GM19328 (cell line): ENCODE data around the gene CORO2B.

Experiments
- ATAC-seq: cut with Tn5 transposase; IDR thresholded peaks from one replicate; pipeline ENCODE4 v1.9.1; 2021; ENCODE audit warnings: mild to moderate bottlenecking, moderate library complexity; ENCODE audit not compliant: unreplicated experiment

Gene CORO2B

GRCh38 chr15:68696414-68697363, 117.9 kb downstream of the CORO2B start:
- no peak for ATAC-seq

GRCh38 chr15:68697711-68698690, 119.2 kb downstream of the CORO2B start:
- ATAC-seq, result no peak

DNA sequence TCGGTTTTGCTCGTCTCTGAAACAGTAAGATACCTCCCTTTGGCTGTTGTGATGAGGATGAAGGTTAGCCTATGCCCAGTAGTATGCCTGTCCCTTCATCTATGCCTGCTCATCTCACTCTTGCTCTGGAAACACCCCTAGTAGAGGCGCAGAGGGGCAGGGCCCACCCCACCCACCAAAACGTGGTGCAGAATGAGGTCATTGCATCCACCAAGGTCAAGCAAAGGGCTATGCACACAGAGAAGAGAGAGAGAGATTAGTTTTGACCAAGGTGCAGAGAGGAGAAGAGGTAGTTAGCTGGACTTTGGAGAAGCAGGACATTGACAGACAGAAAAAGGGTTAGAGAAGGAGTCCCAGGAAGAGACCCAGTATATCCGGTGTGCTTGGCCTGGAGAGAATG, 119.9 kb downstream of the CORO2B start:
- ATAC-seq, result no peak

DNA sequence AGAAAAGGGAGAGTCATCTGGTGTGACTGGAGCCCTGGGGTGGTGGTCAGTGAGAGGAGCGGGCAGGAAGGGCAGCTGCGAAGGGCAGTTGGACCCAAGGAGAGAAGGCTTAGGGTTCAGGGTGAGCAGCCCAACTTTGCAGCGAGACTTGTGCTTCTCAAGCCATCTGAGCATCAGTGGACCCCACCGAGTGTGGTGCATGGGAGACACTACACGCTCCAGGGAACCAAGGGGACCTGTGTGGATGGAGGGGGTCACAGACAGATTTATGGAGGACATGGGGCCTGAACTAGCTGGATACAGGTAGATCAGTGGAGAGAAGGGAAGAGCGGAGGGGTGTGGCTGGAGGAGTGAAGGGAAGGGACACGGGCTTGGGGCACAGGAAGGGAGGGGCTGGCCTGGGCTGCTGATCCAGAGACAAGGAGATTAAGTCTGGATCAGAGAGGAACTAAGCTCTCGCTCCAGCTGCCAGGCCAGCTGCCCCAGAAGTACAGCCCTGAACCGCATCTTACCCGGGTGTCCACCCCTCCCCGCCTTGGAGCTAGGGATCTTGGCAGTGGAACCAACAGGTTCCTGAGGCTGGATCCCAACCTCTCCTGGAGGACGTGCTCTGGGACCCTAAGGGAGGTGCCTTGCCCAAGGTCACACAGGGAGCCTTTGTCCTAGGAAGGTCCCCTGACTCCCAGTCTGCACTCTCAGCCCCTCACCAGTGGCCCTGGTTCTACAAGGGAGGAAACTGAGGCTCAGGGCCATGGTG, 120.5 kb downstream of the CORO2B start:
- ATAC-seq, result no peak

GRCh38 chr15:68699881-68700454, 121.2 kb downstream of the CORO2B start:
- no peak for ATAC-seq

- ATAC-seq, result no peak
Measured at GRCh38 chr15:68700455-68701123, 121.8 kb downstream of the CORO2B start.

DNA sequence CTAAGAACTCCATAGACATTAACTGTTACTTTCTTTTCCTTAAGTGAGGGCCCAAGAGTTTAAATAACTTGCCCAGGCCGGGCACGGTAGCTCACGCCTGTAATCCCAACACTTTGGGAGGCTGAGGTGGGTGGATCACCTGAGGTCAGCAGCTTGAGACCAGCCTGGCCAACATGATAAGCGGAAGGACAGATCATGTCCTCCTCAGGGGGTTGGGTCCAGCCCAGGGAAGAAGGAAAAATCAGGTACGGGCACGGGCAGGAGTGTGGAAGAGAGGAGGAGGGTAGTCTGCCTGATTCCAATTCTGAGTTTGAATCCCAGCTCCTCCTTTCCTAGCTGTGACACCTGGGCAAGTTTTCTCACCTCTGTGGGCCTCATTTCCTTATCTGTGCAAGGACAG, 123.1 kb downstream of the CORO2B start:
- ATAC-seq, result no peak

- ATAC-seq, result no peak
Measured at GRCh38 chr15:68704496-68705021, 125.8 kb downstream of the CORO2B start.

DNA sequence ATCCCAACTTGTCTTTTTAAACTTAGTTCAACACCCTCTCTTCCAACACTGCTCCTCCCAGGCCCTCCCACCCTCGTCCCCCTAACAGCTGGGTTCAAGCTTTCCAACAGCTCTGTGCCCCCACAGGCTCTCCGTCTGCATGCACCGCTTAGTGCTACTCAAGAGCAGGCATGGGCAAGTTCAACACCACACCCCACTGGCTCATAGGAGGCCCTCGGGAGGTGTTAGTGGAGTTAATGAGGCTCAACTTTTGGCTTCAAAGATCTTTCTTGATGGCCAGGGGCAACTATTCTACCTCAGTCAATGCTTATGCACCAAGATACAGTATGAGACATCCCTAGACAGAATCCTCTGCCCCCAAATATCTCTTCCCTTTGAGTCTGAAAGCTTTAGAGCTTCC, 127.5 kb downstream of the CORO2B start:
- no peak for ATAC-seq

- ATAC-seq, result no peak
Measured at GRCh38 chr15:68706931-68707330, 128.1 kb downstream of the CORO2B start.

DNA sequence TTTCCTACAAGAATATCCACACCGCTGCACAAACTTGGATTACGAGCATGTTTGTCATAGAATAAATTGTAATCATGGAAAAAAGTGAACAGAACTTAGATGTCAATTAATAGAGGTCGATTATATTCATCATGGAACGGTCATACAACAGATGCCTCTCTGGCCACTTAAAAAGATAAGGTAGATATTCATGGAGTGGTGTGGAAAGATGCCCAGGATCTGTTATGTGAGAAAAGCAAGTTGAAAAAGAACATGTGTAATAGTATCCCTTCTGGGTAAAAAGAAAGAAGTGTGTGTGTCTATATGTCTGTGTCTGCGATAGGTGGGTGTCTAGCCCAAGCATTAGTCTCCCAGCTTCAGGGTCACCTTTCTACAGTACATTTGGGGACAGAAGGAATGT, 128.6 kb downstream of the CORO2B start:
- no peak for ATAC-seq

- ATAC-seq, result no peak
Measured at GRCh38 chr15:68709876-68710275, 131.1 kb downstream of the CORO2B start.

DNA sequence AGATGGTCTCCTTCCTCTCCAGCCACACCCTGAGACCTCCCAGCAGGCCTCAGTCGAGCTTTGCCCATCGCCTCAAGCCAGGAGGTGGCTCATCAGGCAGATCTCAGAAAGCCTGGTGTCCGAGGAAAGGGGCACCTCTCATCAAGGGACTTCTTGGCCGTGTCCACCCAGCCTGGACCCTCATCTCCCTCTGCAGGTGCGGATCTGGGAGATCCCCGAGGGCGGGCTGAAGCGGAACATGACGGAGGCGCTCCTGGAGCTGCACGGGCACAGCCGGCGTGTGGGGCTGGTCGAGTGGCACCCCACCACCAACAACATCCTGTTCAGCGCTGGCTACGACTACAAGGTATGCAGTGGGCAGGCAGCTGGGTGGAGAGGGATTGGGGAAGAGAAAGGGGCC, 131.7 kb downstream of the CORO2B start:
- no peak for ATAC-seq

- ATAC-seq, result no peak
Measured at GRCh38 chr15:68711406-68711805, 132.6 kb downstream of the CORO2B start.

- no peak for ATAC-seq
Measured at GRCh38 chr15:68712886-68713285, 134.1 kb downstream of the CORO2B start.

GRCh38 chr15:68713874-68714273, 135.1 kb downstream of the CORO2B start:
- no peak for ATAC-seq

- no peak for ATAC-seq
Measured at GRCh38 chr15:68715111-68715510, 136.3 kb downstream of the CORO2B start.

- ATAC-seq, result no peak
Measured at GRCh38 chr15:68717951-68718350, 139.2 kb downstream of the CORO2B start.

GRCh38 chr15:68718468-68718867, 139.7 kb downstream of the CORO2B start:
- ATAC-seq, result no peak

DNA sequence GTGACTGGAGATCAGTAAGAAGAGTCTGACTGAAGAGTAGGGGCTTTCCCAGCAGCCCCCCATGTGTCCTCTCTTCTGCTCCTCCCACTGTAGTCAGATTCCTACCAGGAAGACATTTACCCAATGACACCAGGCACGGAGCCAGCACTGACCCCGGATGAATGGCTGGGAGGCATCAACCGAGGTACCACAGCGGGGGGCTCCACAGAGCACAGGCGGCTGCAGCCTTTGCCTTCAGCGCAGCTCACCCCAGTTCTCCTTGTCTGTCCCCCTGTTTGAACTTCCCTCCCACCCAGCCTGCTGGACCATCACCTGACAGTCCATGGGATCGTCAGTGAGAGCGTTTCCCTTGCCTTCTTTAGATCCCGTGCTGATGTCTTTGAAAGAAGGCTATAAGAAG, 140.3 kb downstream of the CORO2B start:
- no peak for ATAC-seq
